PC-9 (cell line): ENCODE measurements around the gene KCNJ11. TPM values are rescaled to one million over a fixed set of nuclear protein-coding genes. Genes with fewer than 3 reads are reported as not detected.

ENCODE experiments used
- BruUV-seq: library from RNA; stranded (reverse); fragments of 400-500 nt; replicated peaks from 2 replicates; lab custom pipeline; 2021; lab: Mats Ljungman, UMichigan
- CTCF ChIA-PET: fragments of 300-600 bp; sonication (Branson Sonifier 250); formaldehyde crosslinking; loops from one replicate; lab custom pipeline; 2022; ENCODE audit warnings: antibody characterized with exemption; lab: Charles Lee
- POLR2A ChIA-PET: fragments of 300-600 bp; sonication (Branson Sonifier 250); formaldehyde crosslinking; loops from one replicate; lab custom pipeline; 2022; ENCODE audit warnings: antibody characterized with exemption; ENCODE audit not compliant: unreplicated experiment; lab: Charles Lee
- DNase-seq, 2 experiments: peaks; one replicate each; pipeline versions ENCODE4 v3.0.0 to v3.0.0-alpha.2; 2015 to 2022; ENCODE audit warnings: mixed read lengths in 1 of 2
- H2AFZ ChIP-seq: fragments of 200-600 bp; sonication (generic); 2 replicates; pipeline ENCODE4 v1.8.1; 2017; ENCODE audit warnings: antibody characterized with exemption
- H3F3A ChIP-seq: fragments of 200-600 bp; sonication (generic); 2 replicates; pipeline ENCODE4 v1.8.1; 2017; ENCODE audit warnings: antibody characterized with exemption, mild to moderate bottlenecking, low read depth; ENCODE audit not compliant: insufficient read depth
- H3K27ac ChIP-seq: fragments of 200-600 bp; sonication (generic); 2 replicates; pipeline ENCODE4 v1.6.1; 2016; ENCODE audit warnings: mixed run types
- H3K27me3 ChIP-seq: fragments of 200-600 bp; sonication (generic); 2 replicates; pipeline ENCODE4 v1.6.1; 2016; ENCODE audit warnings: low read depth, mixed run types; ENCODE audit not compliant: insufficient read depth
- H3K36me3 ChIP-seq: fragments of 200-600 bp; sonication (generic); 2 replicates; pipeline ENCODE4 v1.6.1; 2016; ENCODE audit warnings: low read depth, mixed run types
- H3K4me1 ChIP-seq: fragments of 200-600 bp; sonication (generic); replicated peaks from 2 replicates; pipeline ENCODE4 v1.6.1; 2016; ENCODE audit warnings: mixed run types; ENCODE audit not compliant: insufficient read depth
- H3K4me2 ChIP-seq: fragments of 200-600 bp; sonication (generic); 2 replicates; pipeline ENCODE4 v1.6.1; 2017; ENCODE audit warnings: mixed run types
- H3K4me3 ChIP-seq: fragments of 200-600 bp; sonication (generic); 2 replicates; pipeline ENCODE4 v1.6.1; 2016; ENCODE audit warnings: mixed run types
- H3K79me2 ChIP-seq: fragments of 200-600 bp; sonication (generic); 2 replicates; pipeline ENCODE4 v1.6.1; 2017; ENCODE audit warnings: low read depth, mixed run types
- H3K9me2 ChIP-seq: fragments of 200-600 bp; sonication (generic); 2 replicates; pipeline ENCODE4 v1.8.1; 2017; ENCODE audit warnings: mild to moderate bottlenecking; ENCODE audit not compliant: insufficient read depth
- H3K9me3 ChIP-seq: fragments of 200-600 bp; sonication (generic); 2 replicates; pipeline ENCODE4 v1.8.1; 2016; ENCODE audit warnings: low read depth; ENCODE audit not compliant: insufficient read depth
- H4K20me1 ChIP-seq: fragments of 200-600 bp; sonication (generic); 2 replicates; pipeline ENCODE4 v1.8.1; 2017; ENCODE audit not compliant: insufficient read depth
- EZH2 ChIP-seq: fragments of 200-600 bp; sonication (generic); IDR thresholded peaks from 2 replicates; pipeline ENCODE4 v1.8.0; 2017; ENCODE audit warnings: antibody characterized with exemption, low read depth
- intact Hi-C: fragments of 100-400 bp; cut with micrococcal nuclease; formaldehyde crosslinking; loops from one replicate; pipeline ENCODE4 v1.10.0; 2022; ENCODE audit not compliant: unreplicated experiment
- total RNA-seq: library from RNA; stranded (reverse); gene quantifications from 2 replicates; pipeline ENCODE4 v1.2.3, GENCODE V29; 2021
- TF ChIP-seq, protein P1 (sequence below): fragments of 200-600 bp; sonication (generic); conservative IDR thresholded peaks from 2 replicates; pipeline ENCODE4 v1.6.1; 2017; ENCODE audit warnings: mixed run types, antibody characterized with exemption, mild to moderate bottlenecking, moderate library complexity

KCNJ11 gene
- total RNA-seq, 1 experiment from 2014 or later, result 0.26 TPM

DNA sequence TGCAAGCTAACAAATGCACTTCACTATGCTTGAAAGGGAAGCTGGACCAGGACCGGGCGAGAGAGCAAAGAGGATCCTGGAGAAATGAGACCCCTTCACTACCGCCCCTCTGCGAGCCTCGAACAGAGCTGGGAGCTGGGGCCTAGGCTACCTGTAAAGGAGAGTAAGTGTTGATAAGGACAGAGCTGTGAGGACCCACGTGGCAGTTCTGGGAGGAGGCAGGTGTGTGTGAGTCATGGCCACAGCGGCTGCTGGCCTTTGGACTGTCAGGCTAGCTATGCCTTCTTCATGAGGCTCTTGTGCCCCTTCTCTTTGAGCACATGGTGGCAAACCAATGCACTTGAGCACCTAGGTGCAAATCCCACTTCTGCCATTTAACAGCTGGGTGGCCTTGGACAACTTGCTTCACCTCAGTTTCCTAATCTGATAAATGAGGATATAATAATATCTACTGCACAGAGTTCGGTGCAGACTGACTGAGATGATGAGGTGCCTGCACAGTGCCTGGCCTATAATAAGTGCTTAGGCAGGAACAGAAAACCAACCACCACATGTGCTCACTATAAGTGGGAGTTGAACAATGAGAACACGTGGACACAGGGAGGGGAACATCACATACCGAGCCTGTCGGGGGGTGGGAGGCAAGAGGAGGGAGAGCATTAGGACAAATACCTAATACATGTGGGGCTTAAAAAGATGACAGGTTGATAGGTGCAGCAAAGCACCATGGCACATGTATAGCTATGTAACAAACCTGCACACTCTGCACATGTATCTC lies 35.3 kb upstream of the KCNJ11 start:
- DNase-seq, result no peak
- TF ChIP-seq, protein P1, sequence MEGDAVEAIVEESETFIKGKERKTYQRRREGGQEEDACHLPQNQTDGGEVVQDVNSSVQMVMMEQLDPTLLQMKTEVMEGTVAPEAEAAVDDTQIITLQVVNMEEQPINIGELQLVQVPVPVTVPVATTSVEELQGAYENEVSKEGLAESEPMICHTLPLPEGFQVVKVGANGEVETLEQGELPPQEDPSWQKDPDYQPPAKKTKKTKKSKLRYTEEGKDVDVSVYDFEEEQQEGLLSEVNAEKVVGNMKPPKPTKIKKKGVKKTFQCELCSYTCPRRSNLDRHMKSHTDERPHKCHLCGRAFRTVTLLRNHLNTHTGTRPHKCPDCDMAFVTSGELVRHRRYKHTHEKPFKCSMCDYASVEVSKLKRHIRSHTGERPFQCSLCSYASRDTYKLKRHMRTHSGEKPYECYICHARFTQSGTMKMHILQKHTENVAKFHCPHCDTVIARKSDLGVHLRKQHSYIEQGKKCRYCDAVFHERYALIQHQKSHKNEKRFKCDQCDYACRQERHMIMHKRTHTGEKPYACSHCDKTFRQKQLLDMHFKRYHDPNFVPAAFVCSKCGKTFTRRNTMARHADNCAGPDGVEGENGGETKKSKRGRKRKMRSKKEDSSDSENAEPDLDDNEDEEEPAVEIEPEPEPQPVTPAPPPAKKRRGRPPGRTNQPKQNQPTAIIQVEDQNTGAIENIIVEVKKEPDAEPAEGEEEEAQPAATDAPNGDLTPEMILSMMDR, result no peak
- TF ChIP-seq EZH2, result no peak
- Histone ChIP-seq H2AFZ (no peak overlapping the region), H3K4me1 (no peaks in the 10 kb centered on the region), H4K20me1 (no peaks in the 10 kb centered on the region), H3K4me3 (no peak overlapping the region), H3F3A (no peaks in the 10 kb centered on the region), H3K4me2 (no peak overlapping the region), H3K9me3 (no peaks in the 10 kb centered on the region), H3K36me3 (no peaks in the 10 kb centered on the region), H3K79me2 (no peaks in the 10 kb centered on the region), H3K9me2 (no peaks in the 10 kb centered on the region), H3K27me3 (peaks cover 84% of the 10 kb centered on the region), H3K27ac (no peak overlapping the region)
- POLR2A ChIA-PET, result no interaction called here
- CTCF ChIA-PET, result no interaction called here
- intact Hi-C loops, result no loop called here
- no TSS peak for BruUV-seq

DNA sequence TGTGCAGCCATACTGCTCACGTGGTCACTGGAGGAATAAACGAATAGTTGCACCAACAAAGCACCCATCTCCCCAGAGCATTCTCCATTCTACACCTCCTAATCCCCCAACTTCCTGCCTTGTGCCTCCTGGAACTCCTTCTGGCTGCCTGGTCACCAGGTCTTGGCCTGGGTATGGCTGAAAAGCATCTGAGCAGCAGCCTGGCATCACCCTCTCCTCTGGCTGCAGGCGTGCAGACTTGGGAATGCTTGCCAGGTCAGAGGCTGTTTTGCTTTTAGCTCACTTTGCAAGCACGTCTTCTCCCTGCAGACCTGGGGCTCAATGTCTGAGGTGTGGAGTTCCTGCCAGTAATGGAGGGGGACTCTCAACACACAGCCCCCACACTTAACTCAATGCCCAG lies 33.3 kb upstream of the KCNJ11 start:
- no peak overlapping the region for H3K4me2 ChIP-seq
- no peak for DNase-seq
- H3F3A ChIP-seq, result no peaks in the 10 kb centered on the region
- H3K27ac ChIP-seq, result no peak overlapping the region
- H3K4me3 ChIP-seq, result no peak overlapping the region
- H3K27me3 ChIP-seq, result peaks cover 84% of the 10 kb centered on the region
- H2AFZ ChIP-seq, result no peak overlapping the region
- no TSS peak for BruUV-seq
- intact Hi-C loops, result no loop called here
- POLR2A ChIA-PET, result no interaction called here
- H3K9me2 ChIP-seq, result no peaks in the 10 kb centered on the region
- no peaks in the 10 kb centered on the region for H3K36me3 ChIP-seq
- no peaks in the 10 kb centered on the region for H3K9me3 ChIP-seq
- no peaks in the 10 kb centered on the region for H4K20me1 ChIP-seq
- H3K79me2 ChIP-seq, result no peaks in the 10 kb centered on the region
- no peaks in the 10 kb centered on the region for H3K4me1 ChIP-seq
- TF ChIP-seq, protein P1, result no peak
- no peak for TF ChIP-seq EZH2
- CTCF ChIA-PET, result no interaction called here

DNA sequence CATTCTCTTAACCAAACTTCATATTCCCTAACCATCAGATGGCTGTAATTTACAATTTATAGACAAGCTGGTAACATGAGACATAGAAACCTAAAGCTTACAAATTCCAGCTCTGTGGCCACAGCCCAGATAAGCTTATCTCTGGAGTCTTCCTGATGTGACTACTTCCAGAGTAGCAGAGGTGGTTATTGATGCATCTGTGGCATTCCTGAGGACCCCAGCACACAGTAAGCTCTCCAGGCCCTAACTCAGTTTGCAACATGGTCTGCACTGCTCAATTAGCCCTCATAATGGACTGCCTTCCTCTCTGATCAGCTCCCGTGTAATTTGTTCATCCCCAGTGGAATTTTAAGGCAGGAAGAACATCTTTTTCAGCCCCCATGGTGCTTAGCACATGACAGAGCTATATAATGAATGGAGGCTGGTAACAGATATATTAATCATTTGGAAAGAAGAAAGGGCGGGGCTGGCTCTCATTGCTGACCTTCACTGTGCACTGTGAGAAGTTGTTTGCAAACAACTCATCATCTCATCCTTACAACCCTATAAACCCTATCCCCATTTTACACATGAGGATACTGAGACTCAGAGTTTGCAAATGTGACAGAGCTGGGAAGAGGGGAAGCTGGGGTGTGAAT lies 30.1 kb upstream of the KCNJ11 start:
- ChIA-PET POLR2A (no interaction called here), CTCF (no interaction called here)
- no peaks in the 10 kb centered on the region for H3K36me3 ChIP-seq
- H3K27me3 ChIP-seq, result peaks cover 98% of the 10 kb centered on the region
- no peaks in the 10 kb centered on the region for H3K79me2 ChIP-seq
- H3K4me2 ChIP-seq, result no peak overlapping the region
- H3F3A ChIP-seq, result no peaks in the 10 kb centered on the region
- intact Hi-C loops, result no loop called here
- no peaks in the 10 kb centered on the region for H4K20me1 ChIP-seq
- TF ChIP-seq, protein P1, result no peak
- no peak for TF ChIP-seq EZH2
- H2AFZ ChIP-seq, result no peak overlapping the region
- BruUV-seq, result no TSS peak
- H3K4me1 ChIP-seq, result no peaks in the 10 kb centered on the region
- H3K9me2 ChIP-seq, result no peaks in the 10 kb centered on the region
- no peak overlapping the region for H3K4me3 ChIP-seq
- H3K9me3 ChIP-seq, result no peaks in the 10 kb centered on the region
- H3K27ac ChIP-seq, result no peak overlapping the region
- DNase-seq, result no peak
